ENCODE measurements around the gene HDAC9. TPM values are rescaled to one million over a fixed set of nuclear protein-coding genes. Genes with fewer than 3 reads are reported as not detected.

The HDAC9 gene
- total RNA-seq, 2 donors from 2014 or later: 4.9 to 6.5 TPM

DNA sequence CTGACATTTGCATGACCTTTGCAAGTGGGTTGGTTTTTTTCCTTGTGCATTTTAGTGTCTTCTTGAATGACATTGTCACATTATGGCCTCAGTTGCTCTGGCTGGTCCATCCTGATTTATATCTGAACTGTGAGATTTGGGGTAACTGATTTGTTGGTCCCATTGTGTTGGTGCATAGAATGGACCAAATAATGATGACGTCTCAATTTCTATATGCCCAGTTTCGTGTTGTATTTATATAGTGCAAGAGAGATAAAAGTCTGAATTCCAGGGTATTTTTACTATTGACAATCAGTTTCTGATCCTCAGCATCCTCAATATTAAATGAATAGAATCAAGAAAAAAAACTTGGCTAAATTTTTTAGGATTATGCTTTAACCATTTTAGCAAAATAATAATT, 281.8 kb downstream of the HDAC9 start:
- H3K9me3 ChIP-seq (ENCODE audit: control insufficient read depth, low read length, poor library complexity, severe bottlenecking): no peaks in the 10 kb centered on the region
- H3K27ac Mint-ChIP-seq: no peak overlapping the region
- no peaks in the 10 kb centered on the region for H3K27me3 Mint-ChIP-seq
- no peaks in the 10 kb centered on the region for H3K4me1 Mint-ChIP-seq
- DNase-seq: no peak
- ATAC-seq: no peak
- no peak overlapping the region for H3K4me3 Mint-ChIP-seq
- no peaks in the 10 kb centered on the region for H3K36me3 Mint-ChIP-seq (ENCODE audit: low read depth)

DNA sequence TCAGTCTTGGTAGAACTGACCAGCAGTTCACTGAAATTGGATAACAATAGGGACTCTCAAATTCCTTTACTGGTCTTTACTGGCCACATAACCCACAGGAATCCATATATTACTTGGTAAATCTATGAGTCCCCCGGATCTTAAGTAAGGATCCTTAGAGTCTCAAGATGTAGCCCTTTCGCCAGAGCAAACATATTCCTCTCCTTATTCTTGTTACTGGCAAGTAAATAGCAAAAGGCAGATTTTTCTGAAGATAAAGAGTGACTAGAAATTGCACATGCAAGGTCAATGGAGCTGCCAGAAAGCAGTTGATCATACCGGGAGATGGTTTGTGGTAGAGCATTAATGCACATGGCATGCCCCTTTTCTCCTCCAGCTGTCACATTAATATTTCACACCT, 283.0 kb downstream of the HDAC9 start:
- ATAC-seq: no peak
- Mint-ChIP-seq H3K27me3 (no peaks in the 10 kb centered on the region), H3K27ac (no peak overlapping the region), H3K4me3 (no peak overlapping the region), H3K4me1 (no peaks in the 10 kb centered on the region), H3K36me3 (ENCODE audit: low read depth) (no peaks in the 10 kb centered on the region)
- H3K9me3 ChIP-seq (ENCODE audit: control insufficient read depth, low read length, poor library complexity, severe bottlenecking): no peaks in the 10 kb centered on the region
- no peak for DNase-seq

DNA sequence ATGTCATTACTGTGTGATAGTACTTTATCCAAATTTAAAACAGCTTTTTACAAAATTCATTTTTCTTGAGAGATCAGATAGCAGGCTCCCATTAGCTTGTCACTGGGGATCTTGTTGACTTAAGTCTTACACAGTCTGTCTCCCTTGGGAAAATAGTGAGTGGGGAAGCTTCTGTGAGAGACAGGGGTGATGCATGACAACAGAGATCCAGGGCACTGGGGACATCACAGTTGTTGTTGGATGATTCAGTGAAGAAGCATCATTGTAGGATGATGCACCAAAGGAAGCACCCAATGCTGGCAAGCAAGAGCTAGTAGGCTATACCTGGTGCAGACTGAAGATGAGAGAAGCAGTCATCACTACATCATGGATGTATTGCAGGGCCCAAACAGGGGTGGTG, 284.7 kb downstream of the HDAC9 start:
- H3K4me1 Mint-ChIP-seq: no peaks in the 10 kb centered on the region
- no peaks in the 10 kb centered on the region for H3K9me3 ChIP-seq (ENCODE audit: control insufficient read depth, low read length, poor library complexity, severe bottlenecking)
- ATAC-seq (no peak), DNase-seq (no peak)
- H3K27ac Mint-ChIP-seq: no peak overlapping the region
- no peaks in the 10 kb centered on the region for H3K36me3 Mint-ChIP-seq (ENCODE audit: low read depth)
- H3K4me3 Mint-ChIP-seq: no peak overlapping the region
- no peaks in the 10 kb centered on the region for H3K27me3 Mint-ChIP-seq

DNA sequence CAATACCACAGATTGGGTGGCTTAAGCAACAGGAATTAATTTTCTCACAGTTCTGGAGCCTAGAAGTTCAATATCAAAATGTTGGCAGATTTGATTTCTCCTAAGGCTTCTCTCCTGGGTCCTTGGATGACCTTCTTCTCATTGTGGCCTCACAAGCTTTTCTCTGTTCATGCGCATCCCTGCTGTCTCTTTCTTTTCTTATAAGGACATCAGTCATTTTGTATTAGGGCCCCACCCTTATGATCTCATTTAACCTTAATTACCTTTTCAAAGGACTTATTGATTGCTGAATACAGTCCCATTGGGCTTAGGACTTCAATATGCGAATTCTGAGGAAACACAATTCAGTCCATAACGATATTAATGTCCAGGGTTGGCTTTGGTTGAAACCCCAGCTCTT, 285.4 kb downstream of the HDAC9 start:
- DNase-seq (no peak), ATAC-seq (no peak)
- Mint-ChIP-seq H3K36me3 (ENCODE audit: low read depth) (no peaks in the 10 kb centered on the region), H3K27ac (no peak overlapping the region), H3K4me1 (no peaks in the 10 kb centered on the region), H3K4me3 (no peak overlapping the region), H3K27me3 (no peaks in the 10 kb centered on the region)
- no peaks in the 10 kb centered on the region for H3K9me3 ChIP-seq (ENCODE audit: control insufficient read depth, low read length, poor library complexity, severe bottlenecking)

DNA sequence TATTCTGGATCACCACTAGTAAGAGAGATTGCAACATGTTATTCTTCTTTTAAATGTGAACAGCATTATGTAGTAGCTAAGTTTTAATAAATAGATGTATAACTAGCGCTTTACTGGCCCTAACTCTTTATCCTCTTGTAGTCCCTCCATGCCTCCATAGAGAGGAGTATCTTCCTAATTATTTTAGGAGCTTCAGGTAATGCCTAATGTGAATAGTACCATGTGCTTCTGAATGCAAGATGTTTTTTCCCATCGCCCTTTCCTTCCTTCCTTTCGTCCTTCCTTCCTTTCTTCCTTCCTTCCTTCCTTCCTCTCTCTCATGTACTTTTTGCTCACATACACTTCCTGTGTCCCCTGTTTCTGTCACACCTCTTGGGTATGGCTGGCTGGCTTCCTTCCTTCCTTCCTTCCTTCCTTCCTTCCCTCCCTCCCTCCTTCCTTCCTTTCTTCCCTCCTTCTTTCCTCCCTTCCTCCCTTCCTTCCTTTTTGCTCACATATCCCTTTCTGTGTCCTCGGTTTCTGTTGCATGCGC, 290.7 kb downstream of the HDAC9 start:
- no peaks in the 10 kb centered on the region for H3K27me3 Mint-ChIP-seq
- no peaks in the 10 kb centered on the region for H3K9me3 ChIP-seq (ENCODE audit: control insufficient read depth, low read length, poor library complexity, severe bottlenecking)
- no peaks in the 10 kb centered on the region for H3K4me1 Mint-ChIP-seq
- H3K36me3 Mint-ChIP-seq (ENCODE audit: low read depth): no peaks in the 10 kb centered on the region
- no peak for DNase-seq
- H3K27ac Mint-ChIP-seq: no peak overlapping the region
- H3K4me3 Mint-ChIP-seq: no peak overlapping the region
- ATAC-seq: no peak

DNA sequence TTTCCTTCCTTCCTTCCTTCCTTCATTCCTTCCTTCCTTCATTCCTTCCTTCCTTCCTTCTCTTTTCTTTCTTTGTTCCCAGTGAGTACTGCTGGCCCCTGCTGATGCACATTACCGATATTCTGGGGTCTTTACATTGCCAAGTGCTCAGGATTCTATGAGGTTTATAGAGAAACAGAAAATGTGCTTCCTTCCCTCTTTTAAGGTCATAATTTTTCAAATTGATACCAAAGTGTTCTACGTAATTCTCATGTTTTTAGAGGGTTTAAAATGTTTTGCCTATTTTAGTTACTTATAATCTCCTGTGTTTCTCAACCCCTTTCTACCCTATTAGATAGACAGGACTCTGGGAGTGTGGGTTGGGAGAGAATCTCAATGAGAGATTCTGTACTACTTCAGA, 291.2 kb downstream of the HDAC9 start:
- no peaks in the 10 kb centered on the region for H3K27me3 Mint-ChIP-seq
- H3K9me3 ChIP-seq (ENCODE audit: control insufficient read depth, low read length, poor library complexity, severe bottlenecking): no peaks in the 10 kb centered on the region
- H3K4me3 Mint-ChIP-seq: no peak overlapping the region
- no peaks in the 10 kb centered on the region for H3K4me1 Mint-ChIP-seq
- no peaks in the 10 kb centered on the region for H3K36me3 Mint-ChIP-seq (ENCODE audit: low read depth)
- no peak overlapping the region for H3K27ac Mint-ChIP-seq
- ATAC-seq (no peak), DNase-seq (no peak)

DNA sequence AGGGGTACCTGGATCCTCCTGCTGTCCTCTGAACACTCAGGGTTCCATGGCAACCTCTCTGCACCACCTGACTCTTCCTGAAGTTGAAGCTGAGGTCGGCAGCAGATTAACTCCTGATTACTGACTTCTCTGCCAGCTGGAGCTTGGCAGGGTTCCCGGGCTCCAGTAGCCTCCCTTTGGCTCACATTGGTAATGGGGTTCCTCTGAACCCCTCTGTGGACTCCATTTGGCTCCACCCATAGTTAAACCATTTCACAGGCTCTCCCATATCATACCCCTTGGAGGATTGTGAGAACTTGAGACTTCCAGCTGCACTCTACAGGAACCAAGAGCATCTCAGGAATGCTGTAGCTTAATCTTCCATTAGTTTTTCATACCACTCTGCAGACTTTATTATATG, 292.5 kb downstream of the HDAC9 start:
- Mint-ChIP-seq H3K27ac (no peak overlapping the region), H3K36me3 (ENCODE audit: low read depth) (no peaks in the 10 kb centered on the region), H3K4me3 (no peak overlapping the region), H3K27me3 (no peaks in the 10 kb centered on the region), H3K4me1 (no peaks in the 10 kb centered on the region)
- H3K9me3 ChIP-seq (ENCODE audit: control insufficient read depth, low read length, poor library complexity, severe bottlenecking): no peaks in the 10 kb centered on the region
- no peak for DNase-seq
- no peak for ATAC-seq

DNA sequence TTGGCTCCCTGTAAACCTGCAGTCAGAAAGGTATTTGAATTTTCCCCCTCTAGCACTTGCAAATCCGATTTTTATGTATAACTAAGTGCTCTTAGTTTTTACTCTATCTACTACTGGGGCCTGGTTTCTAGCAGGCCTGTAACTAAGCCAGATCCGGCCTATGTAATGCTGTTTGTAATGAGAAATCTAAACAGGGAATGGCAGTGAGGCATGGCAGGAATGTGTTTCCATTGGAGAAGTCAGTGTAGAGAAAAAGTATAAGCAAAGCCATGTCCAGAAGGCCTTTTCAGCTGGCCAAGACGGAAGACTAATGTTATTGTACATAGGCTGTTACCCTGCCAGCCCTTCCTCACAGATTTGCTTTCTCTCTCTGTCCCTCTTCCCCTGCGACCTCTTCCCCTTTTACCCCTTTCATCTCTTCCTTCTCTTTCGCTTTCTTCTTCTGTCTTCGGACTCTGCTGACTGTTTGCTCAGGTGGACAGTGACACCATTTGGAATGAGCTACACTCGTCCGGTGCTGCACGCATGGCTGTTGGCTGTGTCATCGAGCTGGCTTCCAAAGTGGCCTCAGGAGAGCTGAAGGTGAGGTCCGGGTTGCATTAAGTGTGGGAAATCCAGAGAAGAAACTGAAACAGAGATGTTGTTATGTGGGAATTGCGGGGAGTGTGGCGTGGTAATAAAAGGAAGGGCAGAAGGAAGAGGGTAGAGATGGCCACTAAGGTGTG, 297.5 kb downstream of the HDAC9 start:
- Mint-ChIP-seq H3K36me3 (ENCODE audit: low read depth) (no peaks in the 10 kb centered on the region), H3K4me3 (no peak overlapping the region), H3K27me3 (no peaks in the 10 kb centered on the region), H3K27ac (no peak overlapping the region), H3K4me1 (no peaks in the 10 kb centered on the region)
- no peaks in the 10 kb centered on the region for H3K9me3 ChIP-seq (ENCODE audit: control insufficient read depth, low read length, poor library complexity, severe bottlenecking)
- no peak for ATAC-seq
- no peak for DNase-seq

DNA sequence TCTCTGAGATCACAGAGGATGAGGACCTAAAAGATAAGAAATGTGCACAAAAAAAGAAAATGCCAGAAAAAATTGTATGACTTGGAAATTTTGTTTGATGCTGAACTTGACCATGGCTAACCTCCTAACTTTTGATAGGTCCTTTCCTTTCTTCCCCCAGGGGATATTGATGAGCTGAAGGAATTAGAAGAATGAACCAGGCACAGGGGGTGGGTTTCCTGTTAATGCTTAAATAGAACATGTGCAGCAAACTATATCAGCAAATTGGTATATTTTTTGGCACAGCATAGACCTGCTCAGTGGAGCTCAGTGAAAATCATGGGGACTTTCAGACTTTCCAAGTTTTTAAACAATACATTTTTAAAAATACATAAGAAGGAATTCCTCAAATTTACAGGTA, 300.7 kb downstream of the HDAC9 start:
- no peaks in the 10 kb centered on the region for H3K4me1 Mint-ChIP-seq
- H3K9me3 ChIP-seq (ENCODE audit: control insufficient read depth, low read length, poor library complexity, severe bottlenecking): no peaks in the 10 kb centered on the region
- no peaks in the 10 kb centered on the region for H3K27me3 Mint-ChIP-seq
- no peak overlapping the region for H3K27ac Mint-ChIP-seq
- ATAC-seq: no peak
- H3K36me3 Mint-ChIP-seq (ENCODE audit: low read depth): no peaks in the 10 kb centered on the region
- H3K4me3 Mint-ChIP-seq: no peak overlapping the region
- DNase-seq: no peak

DNA sequence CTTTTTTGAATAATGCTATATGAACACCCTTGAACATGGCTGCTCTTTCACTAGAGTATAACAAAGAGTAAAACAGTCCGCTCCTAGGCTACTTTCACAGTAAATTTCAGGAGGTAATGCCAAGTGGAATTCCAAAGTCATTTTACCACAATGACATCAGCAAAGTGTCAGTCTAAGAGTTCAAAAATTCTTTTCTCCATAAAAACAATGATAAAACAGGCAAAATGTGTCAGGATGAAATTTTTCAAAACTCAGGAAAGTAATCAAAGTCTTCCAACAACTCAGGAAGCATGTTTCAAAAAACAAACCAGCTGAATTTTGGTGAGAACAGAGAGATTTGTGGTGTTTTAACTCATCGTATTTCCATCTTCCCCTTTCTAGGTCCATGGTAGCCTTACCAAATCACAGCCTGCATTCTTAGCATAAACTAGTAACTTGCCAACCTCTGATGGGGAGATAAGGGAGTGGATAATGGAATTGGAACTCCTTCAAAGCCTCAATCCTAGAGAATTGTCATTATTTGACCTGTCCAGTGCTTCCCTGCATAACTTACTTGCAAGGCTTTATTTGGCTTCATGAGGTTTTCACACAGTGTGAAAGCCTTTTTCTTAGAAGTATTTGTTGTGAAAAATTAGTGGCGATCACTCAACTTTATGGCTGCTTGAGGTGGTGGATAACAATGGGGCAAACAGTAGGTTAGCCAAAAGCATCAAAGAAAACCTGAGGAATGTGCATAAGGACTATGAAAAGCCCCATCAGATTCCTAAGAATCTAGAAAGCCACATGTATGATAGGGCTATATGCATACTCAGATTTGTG, 302.7 kb downstream of the HDAC9 start:
- H3K27ac Mint-ChIP-seq: no peak overlapping the region
- DNase-seq (no peak), ATAC-seq (no peak)
- H3K4me1 Mint-ChIP-seq: no peaks in the 10 kb centered on the region
- H3K4me3 Mint-ChIP-seq: no peak overlapping the region
- no peaks in the 10 kb centered on the region for H3K36me3 Mint-ChIP-seq (ENCODE audit: low read depth)
- H3K9me3 ChIP-seq (ENCODE audit: control insufficient read depth, low read length, poor library complexity, severe bottlenecking): no peaks in the 10 kb centered on the region
- no peaks in the 10 kb centered on the region for H3K27me3 Mint-ChIP-seq

DNA sequence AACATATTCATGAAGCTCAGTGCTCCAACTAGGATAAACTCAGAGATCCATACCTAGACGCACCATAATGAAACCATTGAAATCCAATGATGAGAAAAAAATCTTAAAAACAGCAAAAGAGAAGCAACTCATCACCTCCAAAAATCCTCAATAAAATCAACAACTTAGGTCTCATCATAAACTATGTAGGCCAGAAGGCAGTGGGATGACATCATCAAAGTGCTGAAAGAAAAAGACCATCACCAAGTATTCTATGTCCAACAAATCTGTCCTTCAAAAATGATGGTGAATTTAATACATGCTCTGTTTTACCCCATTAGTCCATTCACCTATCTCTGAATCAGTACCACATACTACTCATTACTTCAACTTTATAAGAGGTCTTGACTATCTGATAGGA, 304.4 kb downstream of the HDAC9 start:
- no peak overlapping the region for H3K27ac Mint-ChIP-seq
- no peak overlapping the region for H3K4me3 Mint-ChIP-seq
- no peak for DNase-seq
- H3K27me3 Mint-ChIP-seq: no peaks in the 10 kb centered on the region
- no peaks in the 10 kb centered on the region for H3K4me1 Mint-ChIP-seq
- no peaks in the 10 kb centered on the region for H3K36me3 Mint-ChIP-seq (ENCODE audit: low read depth)
- no peaks in the 10 kb centered on the region for H3K9me3 ChIP-seq (ENCODE audit: control insufficient read depth, low read length, poor library complexity, severe bottlenecking)
- no peak for ATAC-seq

DNA sequence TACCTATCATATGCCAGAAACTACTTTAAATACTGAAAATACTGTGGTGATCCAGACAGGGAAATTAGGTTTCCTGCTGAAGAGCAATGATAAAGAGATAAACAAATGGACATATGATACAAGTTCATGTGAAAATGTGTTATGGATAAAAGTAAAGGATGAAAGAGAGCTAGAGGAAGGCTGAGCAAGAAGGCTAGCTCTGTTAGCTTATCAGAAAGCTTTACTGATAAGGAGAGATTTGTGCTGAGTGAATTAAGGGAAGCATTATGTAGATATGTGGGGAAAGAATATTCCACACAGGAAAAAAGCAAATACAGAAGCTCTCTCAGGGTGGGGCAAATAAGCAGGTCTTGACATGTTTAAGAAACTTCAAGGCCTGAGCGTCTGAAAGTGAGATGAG, 308.4 kb downstream of the HDAC9 start:
- Mint-ChIP-seq H3K27ac (no peak overlapping the region), H3K4me3 (no peak overlapping the region), H3K4me1 (no peaks in the 10 kb centered on the region), H3K27me3 (no peaks in the 10 kb centered on the region), H3K36me3 (ENCODE audit: low read depth) (no peaks in the 10 kb centered on the region)
- no peaks in the 10 kb centered on the region for H3K9me3 ChIP-seq (ENCODE audit: control insufficient read depth, low read length, poor library complexity, severe bottlenecking)
- DNase-seq (no peak), ATAC-seq (no peak)

DNA sequence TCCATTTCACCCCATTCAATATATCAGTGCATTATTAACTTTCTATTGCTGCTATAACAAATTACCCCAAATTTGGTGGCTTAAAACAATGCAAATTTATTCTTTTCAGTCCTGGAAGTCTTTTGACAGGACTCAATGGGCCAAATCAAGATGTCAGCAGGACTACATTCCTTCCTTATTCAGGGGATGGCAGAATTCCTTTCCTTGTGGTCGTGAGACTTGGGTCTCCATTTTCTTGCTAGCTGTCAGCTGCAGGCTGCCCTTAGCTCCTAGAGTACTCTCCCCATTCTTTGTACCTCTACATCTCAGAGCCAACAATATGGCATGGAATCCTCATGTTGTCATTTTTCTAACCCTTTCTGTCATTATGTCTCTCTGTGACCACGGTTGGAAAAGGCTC, 310.6 kb downstream of the HDAC9 start:
- Mint-ChIP-seq H3K4me1 (no peaks in the 10 kb centered on the region), H3K36me3 (ENCODE audit: low read depth) (no peaks in the 10 kb centered on the region), H3K27ac (no peak overlapping the region), H3K4me3 (no peak overlapping the region), H3K27me3 (no peaks in the 10 kb centered on the region)
- ATAC-seq (no peak), DNase-seq (no peak)
- no peaks in the 10 kb centered on the region for H3K9me3 ChIP-seq (ENCODE audit: control insufficient read depth, low read length, poor library complexity, severe bottlenecking)

DNA sequence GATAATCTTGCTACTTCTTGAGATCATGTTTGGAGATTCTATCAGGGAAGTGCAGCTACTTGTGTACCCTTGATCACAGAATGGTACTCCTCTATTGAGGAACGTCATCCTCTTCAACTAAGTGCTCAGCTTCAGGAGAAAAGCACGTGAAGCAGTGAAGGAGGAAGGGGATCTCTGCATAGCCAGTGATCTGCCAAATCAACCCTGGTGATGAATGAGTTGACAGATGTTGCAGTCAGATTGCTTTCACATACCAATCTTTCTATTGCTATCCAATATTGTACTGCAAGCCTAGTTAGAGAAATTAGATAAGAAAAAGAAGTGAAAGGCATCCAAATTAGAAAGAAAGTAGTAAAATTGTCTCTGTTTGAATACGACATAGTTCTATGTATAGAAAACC, 312.5 kb downstream of the HDAC9 start:
- H3K4me1 Mint-ChIP-seq: no peaks in the 10 kb centered on the region
- no peak overlapping the region for H3K4me3 Mint-ChIP-seq
- H3K27me3 Mint-ChIP-seq: no peaks in the 10 kb centered on the region
- H3K9me3 ChIP-seq (ENCODE audit: control insufficient read depth, low read length, poor library complexity, severe bottlenecking): no peaks in the 10 kb centered on the region
- DNase-seq (no peak), ATAC-seq (no peak)
- no peaks in the 10 kb centered on the region for H3K36me3 Mint-ChIP-seq (ENCODE audit: low read depth)
- no peak overlapping the region for H3K27ac Mint-ChIP-seq
